ENCODE data around the gene EIF3B.

DNA sequence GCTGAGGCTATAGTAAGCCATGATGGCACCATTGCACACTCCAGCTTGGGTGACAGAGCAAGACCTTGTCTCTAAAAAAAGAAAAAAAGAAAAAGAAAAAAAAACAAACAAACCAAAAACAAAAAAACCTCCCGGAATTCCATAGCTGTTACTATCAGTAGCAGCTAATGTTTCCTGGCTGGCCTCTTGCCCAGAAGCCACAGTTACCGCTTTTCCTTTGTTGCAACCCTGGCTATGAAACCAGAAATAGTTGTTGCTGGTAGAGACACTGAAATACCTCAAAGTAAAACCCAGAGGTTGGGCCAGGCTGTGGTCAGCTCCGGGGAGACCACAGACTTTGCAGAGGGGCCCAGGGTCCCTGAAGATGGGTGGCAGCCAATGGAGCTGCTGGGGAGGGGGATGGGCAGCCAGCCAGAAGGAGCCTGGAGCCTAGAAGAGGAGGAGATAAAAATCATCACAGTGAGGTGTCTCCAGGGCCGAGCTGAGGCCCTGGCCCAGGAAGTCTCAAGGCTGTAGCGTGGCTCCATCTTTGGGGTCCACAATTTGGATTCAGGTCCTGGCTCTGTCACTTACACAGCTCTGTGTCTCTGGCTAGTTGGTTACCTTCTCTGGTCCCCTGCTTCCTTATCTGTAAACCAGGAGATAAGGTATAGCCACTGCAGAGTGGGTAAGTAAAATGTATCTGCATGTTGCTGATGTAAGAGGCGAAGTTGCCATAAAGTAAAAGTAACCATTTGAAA is 45.4 kb downstream of the EIF3B start:
- TF ChIP-seq, protein P1, sequence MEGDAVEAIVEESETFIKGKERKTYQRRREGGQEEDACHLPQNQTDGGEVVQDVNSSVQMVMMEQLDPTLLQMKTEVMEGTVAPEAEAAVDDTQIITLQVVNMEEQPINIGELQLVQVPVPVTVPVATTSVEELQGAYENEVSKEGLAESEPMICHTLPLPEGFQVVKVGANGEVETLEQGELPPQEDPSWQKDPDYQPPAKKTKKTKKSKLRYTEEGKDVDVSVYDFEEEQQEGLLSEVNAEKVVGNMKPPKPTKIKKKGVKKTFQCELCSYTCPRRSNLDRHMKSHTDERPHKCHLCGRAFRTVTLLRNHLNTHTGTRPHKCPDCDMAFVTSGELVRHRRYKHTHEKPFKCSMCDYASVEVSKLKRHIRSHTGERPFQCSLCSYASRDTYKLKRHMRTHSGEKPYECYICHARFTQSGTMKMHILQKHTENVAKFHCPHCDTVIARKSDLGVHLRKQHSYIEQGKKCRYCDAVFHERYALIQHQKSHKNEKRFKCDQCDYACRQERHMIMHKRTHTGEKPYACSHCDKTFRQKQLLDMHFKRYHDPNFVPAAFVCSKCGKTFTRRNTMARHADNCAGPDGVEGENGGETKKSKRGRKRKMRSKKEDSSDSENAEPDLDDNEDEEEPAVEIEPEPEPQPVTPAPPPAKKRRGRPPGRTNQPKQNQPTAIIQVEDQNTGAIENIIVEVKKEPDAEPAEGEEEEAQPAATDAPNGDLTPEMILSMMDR (IDR thresholded peaks at IDR 0.05) = no peak
- TF ChIP-seq POLR2A (IDR thresholded peaks at IDR 0.05) = peak in 1 of 2 donors; percentile 31

Data from adrenal gland (tissue), 5 donors.